ENCODE results near the gene SDK1. TPM values are rescaled to one million over a fixed set of nuclear protein-coding genes. Genes with fewer than 3 reads are reported as not detected.

The SDK1 gene
- total RNA-seq, 4 donors from 2014 or later: 2.5 to 12.9 (median 6.1) TPM

DNA sequence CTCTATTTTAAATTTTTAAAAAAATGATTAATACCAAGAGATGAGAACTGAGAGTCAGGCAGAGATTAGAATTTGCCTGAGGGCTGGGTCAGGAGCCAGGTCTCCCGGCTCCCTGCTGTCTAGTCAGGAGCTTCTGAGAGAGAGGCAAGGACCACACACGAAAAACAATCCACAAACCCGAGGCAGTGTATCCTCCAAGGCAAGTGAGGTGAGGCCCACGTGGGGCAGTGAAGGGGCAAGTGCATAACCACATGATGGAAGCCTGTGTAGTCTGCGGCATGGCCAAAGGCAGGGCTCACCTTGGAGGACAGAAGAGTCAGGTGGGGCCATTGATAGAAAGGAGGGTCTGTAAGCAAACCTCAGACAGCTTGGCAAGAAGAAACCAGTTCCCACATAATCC lies 839.9 kb downstream of the SDK1 start:
- 73% methylated on average over 5 of the region's 5 CpGs for WGBS
- no peak overlapping the region for H3K27ac ChIP-seq
- TF ChIP-seq, protein P1, sequence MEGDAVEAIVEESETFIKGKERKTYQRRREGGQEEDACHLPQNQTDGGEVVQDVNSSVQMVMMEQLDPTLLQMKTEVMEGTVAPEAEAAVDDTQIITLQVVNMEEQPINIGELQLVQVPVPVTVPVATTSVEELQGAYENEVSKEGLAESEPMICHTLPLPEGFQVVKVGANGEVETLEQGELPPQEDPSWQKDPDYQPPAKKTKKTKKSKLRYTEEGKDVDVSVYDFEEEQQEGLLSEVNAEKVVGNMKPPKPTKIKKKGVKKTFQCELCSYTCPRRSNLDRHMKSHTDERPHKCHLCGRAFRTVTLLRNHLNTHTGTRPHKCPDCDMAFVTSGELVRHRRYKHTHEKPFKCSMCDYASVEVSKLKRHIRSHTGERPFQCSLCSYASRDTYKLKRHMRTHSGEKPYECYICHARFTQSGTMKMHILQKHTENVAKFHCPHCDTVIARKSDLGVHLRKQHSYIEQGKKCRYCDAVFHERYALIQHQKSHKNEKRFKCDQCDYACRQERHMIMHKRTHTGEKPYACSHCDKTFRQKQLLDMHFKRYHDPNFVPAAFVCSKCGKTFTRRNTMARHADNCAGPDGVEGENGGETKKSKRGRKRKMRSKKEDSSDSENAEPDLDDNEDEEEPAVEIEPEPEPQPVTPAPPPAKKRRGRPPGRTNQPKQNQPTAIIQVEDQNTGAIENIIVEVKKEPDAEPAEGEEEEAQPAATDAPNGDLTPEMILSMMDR (IDR thresholded peaks at IDR 0.05): no peak
- no peak for TF ChIP-seq EP300 (IDR thresholded peaks at IDR 0.05)
- TF ChIP-seq POLR2A (IDR thresholded peaks at IDR 0.05): no peak
- no peak for TF ChIP-seq POLR2AphosphoS5 (IDR thresholded peaks at IDR 0.05)
- no peaks in the 10 kb centered on the region for H3K36me3 ChIP-seq
- H3K4me1 ChIP-seq: peaks cover 11% of the 10 kb centered on the region
- DNase-seq (ENCODE audit: low spot score in 2 of 2): no peak
- H3K9me3 ChIP-seq: no peaks in the 10 kb centered on the region
- H3K27me3 ChIP-seq: no peaks in the 10 kb centered on the region
- no peak overlapping the region for H3K4me3 ChIP-seq

- 96% methylated on average over 7 of the region's 7 CpGs for WGBS
- Histone ChIP-seq H3K4me3 (no peak overlapping the region), H3K9me3 (no peaks in the 10 kb centered on the region), H3K27me3 (no peaks in the 10 kb centered on the region), H3K4me1 (peaks cover 11% of the 10 kb centered on the region), H3K27ac (no peak overlapping the region), H3K36me3 (no peaks in the 10 kb centered on the region)
- no peak for DNase-seq (ENCODE audit: low spot score in 2 of 2)
- TF ChIP-seq, protein P1 (IDR thresholded peaks at IDR 0.05): no peak
- no peak for TF ChIP-seq POLR2AphosphoS5 (IDR thresholded peaks at IDR 0.05)
- no peak for TF ChIP-seq EP300 (IDR thresholded peaks at IDR 0.05)
- no peak for TF ChIP-seq POLR2A (IDR thresholded peaks at IDR 0.05)
These were observed 842.0 kb downstream of the SDK1 start for GRCh38 chr7:4143006-4143405.

DNA sequence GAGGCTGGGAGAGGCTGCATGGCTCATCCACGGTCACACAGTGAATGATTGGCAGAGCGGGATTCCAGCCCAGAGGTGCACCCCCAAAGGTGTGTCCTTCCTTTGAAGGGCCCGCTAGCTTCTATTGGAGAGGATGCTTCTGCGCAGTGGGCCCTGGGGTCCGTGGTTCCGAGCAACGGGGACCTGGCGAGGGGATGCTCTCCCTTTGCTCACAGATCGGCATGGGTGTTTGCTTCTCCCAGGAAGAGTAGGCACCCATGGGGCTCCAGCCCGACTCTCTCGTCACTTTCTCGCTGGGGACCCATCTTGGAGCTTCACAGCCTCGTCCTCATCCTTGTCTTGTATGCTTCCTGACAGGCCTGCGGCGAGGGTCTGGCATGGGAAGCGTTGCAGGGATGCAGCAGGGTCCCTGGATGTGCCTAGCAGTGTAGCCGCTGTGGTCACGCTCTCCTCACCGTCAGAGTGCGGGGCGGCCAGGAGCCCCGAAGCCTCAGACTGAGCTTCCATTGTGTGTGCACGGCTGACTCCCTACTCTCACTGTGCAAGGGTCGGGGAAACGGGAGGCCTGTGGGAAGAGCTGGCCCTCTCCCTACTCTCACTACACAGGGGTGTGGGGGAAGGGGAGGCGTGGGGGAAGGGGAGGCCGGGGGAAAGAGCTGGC lies 842.6 kb downstream of the SDK1 start:
- TF ChIP-seq POLR2A (IDR thresholded peaks at IDR 0.05) (no peak), EP300 (IDR thresholded peaks at IDR 0.05) (no peak), POLR2AphosphoS5 (IDR thresholded peaks at IDR 0.05) (no peak)
- TF ChIP-seq, protein P1 (IDR thresholded peaks at IDR 0.05): no peak
- Histone ChIP-seq H3K36me3 (no peaks in the 10 kb centered on the region), H3K27me3 (no peaks in the 10 kb centered on the region), H3K4me3 (no peak overlapping the region), H3K9me3 (no peaks in the 10 kb centered on the region), H3K27ac (no peak overlapping the region), H3K4me1 (peaks cover 11% of the 10 kb centered on the region)
- 94% methylated on average over 17 of the region's 27 CpGs for WGBS
- no peak for DNase-seq (ENCODE audit: low spot score in 2 of 2)

- Histone ChIP-seq H3K4me3 (peak overlapping the region; percentile 12), H3K27me3 (no peaks in the 10 kb centered on the region), H3K4me1 (peaks cover 11% of the 10 kb centered on the region), H3K36me3 (no peaks in the 10 kb centered on the region), H3K27ac (no peak overlapping the region), H3K9me3 (no peaks in the 10 kb centered on the region)
- no peak for DNase-seq (ENCODE audit: low spot score in 2 of 2)
- 47% methylated on average over 10 of the region's 20 CpGs for WGBS
- TF ChIP-seq, protein P1 (IDR thresholded peaks at IDR 0.05): no peak
- TF ChIP-seq POLR2AphosphoS5 (IDR thresholded peaks at IDR 0.05): no peak
- no peak for TF ChIP-seq POLR2A (IDR thresholded peaks at IDR 0.05)
- no peak for TF ChIP-seq EP300 (IDR thresholded peaks at IDR 0.05)
These were observed 843.2 kb downstream of the SDK1 start for GRCh38 chr7:4144172-4144701.

- 18% methylated on average over 21 of the region's 25 CpGs for WGBS
- H3K27ac ChIP-seq: no peak overlapping the region
- TF ChIP-seq, protein P1 (IDR thresholded peaks at IDR 0.05): no peak
- no peak for TF ChIP-seq POLR2A (IDR thresholded peaks at IDR 0.05)
- TF ChIP-seq POLR2AphosphoS5 (IDR thresholded peaks at IDR 0.05): no peak
- no peak for TF ChIP-seq EP300 (IDR thresholded peaks at IDR 0.05)
- no peaks in the 10 kb centered on the region for H3K9me3 ChIP-seq
- H3K27me3 ChIP-seq: no peaks in the 10 kb centered on the region
- peak in 1 of 2 donors; percentile 87 for DNase-seq (ENCODE audit: low spot score in 2 of 2)
- H3K4me3 ChIP-seq: peak overlapping the region; percentile 12
- H3K4me1 ChIP-seq: peaks cover 11% of the 10 kb centered on the region
- H3K36me3 ChIP-seq: no peaks in the 10 kb centered on the region
These were observed 843.9 kb downstream of the SDK1 start for GRCh38 chr7:4144811-4145510.
